ENCODE results near the gene ZNF750. TPM values are rescaled to one million over a fixed set of nuclear protein-coding genes. Genes with fewer than 3 reads are reported as not detected.
A peak's percentile ranks its signal among the peaks of the same experiment; 100 is the strongest.

Gene ZNF750
- total and polyA plus RNA-seq, 2 of the 13 experiments (the other 11 are each of a cell fraction or from before 2014, with no cell fraction given): not detected

DNA sequence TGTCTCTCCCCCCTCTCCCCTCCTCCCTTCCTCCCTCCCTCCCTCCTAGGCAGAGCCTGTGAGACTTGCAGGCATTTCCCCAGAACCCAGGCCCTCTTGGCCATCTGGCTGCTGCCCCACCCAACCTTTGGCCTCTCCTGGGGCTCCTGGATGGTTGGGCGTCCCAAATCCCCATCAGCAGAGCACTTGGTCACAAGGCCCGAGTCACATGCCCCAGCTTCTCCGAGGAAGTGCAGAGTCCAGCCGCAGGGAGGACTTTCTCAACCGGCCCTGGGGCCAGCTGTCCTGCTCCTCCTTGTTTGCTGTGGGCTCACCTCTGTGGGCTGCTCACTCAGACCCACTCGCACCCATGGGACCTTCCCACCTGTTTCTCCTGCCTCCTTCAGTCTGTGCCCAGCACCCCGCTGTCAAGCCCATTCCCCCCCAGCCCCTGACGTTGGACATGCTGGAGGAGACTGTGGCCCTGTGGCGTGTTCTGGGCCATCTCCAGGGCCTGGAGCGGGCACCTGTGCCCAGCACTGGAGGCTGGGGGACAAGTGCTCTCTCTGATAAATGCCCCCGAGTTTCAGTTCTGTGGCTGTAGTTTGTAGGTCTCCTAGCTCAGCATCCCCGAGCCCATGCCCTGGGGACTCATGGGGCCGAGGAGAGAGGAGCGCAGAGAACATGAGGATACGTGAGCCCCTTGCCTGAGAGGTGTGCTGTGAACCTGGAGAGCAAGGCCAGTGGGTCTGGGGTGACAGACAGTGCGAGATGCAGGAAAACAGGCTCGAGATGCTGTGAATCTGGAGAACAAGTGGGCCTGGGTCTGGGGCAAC lies 42.3 kb upstream of the ZNF750 start (continued):
- TF ChIP-seq GPBP1L1 (CRISPR knock-in tag; IDR thresholded peaks at IDR 0.05) (no peak), KDM2A (CRISPR knock-in tag; IDR thresholded peaks at IDR 0.05; ENCODE audit: borderline replicate concordance, low read depth) (no peak), ZNF333 (CRISPR knock-in tag; IDR thresholded peaks at IDR 0.05; ENCODE audit: borderline replicate concordance) (no peak), ZNF350 (CRISPR knock-in tag; IDR thresholded peaks at IDR 0.05; ENCODE audit: borderline replicate concordance, low read depth) (no peak), PAWR (CRISPR knock-in tag; IDR thresholded peaks at IDR 0.05; ENCODE audit: borderline replicate concordance) (no peak), RCOR2 (CRISPR knock-in tag; IDR thresholded peaks at IDR 0.05) (0 out of 2 replicates have a peak, but pooled peaks have one; percentile 38), DPF2 (CRISPR knock-in tag; IDR thresholded peaks at IDR 0.05; ENCODE audit: borderline replicate concordance, low read depth) (peak; percentile 59; the same call in 1 of the 2 replicates), ZNF788 (CRISPR knock-in tag; IDR thresholded peaks at IDR 0.05; ENCODE audit: borderline replicate concordance) (peak; percentile 60; the same call in 1 of the 2 replicates), ZMYM2 (CRISPR knock-in tag; IDR thresholded peaks at IDR 0.05) (no peak), XBP1 (CRISPR knock-in tag; IDR thresholded peaks at IDR 0.05) (no peak), MAF1 (CRISPR knock-in tag; IDR thresholded peaks at IDR 0.05; ENCODE audit: borderline replicate concordance) (no peak), ELF3 (CRISPR knock-in tag; IDR thresholded peaks at IDR 0.05) (peak; percentile 48; the same call in 1 of the 2 replicates)
- TF ChIP-seq, protein P1, sequence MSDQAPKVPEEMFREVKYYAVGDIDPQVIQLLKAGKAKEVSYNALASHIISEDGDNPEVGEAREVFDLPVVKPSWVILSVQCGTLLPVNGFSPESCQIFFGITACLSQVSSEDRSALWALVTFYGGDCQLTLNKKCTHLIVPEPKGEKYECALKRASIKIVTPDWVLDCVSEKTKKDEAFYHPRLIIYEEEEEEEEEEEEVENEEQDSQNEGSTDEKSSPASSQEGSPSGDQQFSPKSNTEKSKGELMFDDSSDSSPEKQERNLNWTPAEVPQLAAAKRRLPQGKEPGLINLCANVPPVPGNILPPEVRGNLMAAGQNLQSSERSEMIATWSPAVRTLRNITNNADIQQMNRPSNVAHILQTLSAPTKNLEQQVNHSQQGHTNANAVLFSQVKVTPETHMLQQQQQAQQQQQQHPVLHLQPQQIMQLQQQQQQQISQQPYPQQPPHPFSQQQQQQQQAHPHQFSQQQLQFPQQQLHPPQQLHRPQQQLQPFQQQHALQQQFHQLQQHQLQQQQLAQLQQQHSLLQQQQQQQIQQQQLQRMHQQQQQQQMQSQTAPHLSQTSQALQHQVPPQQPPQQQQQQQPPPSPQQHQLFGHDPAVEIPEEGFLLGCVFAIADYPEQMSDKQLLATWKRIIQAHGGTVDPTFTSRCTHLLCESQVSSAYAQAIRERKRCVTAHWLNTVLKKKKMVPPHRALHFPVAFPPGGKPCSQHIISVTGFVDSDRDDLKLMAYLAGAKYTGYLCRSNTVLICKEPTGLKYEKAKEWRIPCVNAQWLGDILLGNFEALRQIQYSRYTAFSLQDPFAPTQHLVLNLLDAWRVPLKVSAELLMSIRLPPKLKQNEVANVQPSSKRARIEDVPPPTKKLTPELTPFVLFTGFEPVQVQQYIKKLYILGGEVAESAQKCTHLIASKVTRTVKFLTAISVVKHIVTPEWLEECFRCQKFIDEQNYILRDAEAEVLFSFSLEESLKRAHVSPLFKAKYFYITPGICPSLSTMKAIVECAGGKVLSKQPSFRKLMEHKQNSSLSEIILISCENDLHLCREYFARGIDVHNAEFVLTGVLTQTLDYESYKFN (CRISPR knock-in tag; conservative IDR thresholded peaks at IDR 0.05): peak; percentile 71
- TF ChIP-seq, protein P2, sequence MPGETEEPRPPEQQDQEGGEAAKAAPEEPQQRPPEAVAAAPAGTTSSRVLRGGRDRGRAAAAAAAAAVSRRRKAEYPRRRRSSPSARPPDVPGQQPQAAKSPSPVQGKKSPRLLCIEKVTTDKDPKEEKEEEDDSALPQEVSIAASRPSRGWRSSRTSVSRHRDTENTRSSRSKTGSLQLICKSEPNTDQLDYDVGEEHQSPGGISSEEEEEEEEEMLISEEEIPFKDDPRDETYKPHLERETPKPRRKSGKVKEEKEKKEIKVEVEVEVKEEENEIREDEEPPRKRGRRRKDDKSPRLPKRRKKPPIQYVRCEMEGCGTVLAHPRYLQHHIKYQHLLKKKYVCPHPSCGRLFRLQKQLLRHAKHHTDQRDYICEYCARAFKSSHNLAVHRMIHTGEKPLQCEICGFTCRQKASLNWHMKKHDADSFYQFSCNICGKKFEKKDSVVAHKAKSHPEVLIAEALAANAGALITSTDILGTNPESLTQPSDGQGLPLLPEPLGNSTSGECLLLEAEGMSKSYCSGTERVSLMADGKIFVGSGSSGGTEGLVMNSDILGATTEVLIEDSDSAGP (CRISPR knock-in tag; IDR thresholded peaks at IDR 0.05; ENCODE audit: borderline replicate concordance): no peak; the same call in 1 of the 2 replicates
- TF ChIP-seq, protein P3, sequence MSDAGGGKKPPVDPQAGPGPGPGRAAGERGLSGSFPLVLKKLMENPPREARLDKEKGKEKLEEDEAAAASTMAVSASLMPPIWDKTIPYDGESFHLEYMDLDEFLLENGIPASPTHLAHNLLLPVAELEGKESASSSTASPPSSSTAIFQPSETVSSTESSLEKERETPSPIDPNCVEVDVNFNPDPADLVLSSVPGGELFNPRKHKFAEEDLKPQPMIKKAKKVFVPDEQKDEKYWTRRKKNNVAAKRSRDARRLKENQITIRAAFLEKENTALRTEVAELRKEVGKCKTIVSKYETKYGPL (CRISPR knock-in tag; IDR thresholded peaks at IDR 0.05): no peak
- TF ChIP-seq, protein P4, sequence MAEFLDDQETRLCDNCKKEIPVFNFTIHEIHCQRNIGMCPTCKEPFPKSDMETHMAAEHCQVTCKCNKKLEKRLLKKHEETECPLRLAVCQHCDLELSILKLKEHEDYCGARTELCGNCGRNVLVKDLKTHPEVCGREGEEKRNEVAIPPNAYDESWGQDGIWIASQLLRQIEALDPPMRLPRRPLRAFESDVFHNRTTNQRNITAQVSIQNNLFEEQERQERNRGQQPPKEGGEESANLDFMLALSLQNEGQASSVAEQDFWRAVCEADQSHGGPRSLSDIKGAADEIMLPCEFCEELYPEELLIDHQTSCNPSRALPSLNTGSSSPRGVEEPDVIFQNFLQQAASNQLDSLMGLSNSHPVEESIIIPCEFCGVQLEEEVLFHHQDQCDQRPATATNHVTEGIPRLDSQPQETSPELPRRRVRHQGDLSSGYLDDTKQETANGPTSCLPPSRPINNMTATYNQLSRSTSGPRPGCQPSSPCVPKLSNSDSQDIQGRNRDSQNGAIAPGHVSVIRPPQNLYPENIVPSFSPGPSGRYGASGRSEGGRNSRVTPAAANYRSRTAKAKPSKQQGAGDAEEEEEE (CRISPR knock-in tag; IDR thresholded peaks at IDR 0.05; ENCODE audit: borderline replicate concordance): no peak
- TF ChIP-seq, protein P5, sequence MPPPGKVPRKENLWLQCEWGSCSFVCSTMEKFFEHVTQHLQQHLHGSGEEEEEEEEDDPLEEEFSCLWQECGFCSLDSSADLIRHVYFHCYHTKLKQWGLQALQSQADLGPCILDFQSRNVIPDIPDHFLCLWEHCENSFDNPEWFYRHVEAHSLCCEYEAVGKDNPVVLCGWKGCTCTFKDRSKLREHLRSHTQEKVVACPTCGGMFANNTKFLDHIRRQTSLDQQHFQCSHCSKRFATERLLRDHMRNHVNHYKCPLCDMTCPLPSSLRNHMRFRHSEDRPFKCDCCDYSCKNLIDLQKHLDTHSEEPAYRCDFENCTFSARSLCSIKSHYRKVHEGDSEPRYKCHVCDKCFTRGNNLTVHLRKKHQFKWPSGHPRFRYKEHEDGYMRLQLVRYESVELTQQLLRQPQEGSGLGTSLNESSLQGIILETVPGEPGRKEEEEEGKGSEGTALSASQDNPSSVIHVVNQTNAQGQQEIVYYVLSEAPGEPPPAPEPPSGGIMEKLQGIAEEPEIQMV (CRISPR knock-in tag; IDR thresholded peaks at IDR 0.05; ENCODE audit: low read depth): peak; percentile 64; the same call in 1 of the 2 replicates
